HCT116 (cell line): Measurements from ENCODE around the gene CDC14A.

ENCODE experiments used
- POLR2A ChIP-seq: IDR thresholded peaks from 2 replicates; pipeline ENCODE4 v1.7.0; 2011; ENCODE audit warnings: borderline replicate concordance; ENCODE audit not compliant: insufficient read depth, insufficient read length; ENCODE audit errors: extremely low read depth
- POLR2AphosphoS5 ChIP-seq: IDR thresholded peaks from 2 replicates; pipeline ENCODE4 v1.6.1; 2011; ENCODE audit warnings: mild to moderate bottlenecking, low read depth, low read length, moderate library complexity

- TF ChIP-seq POLR2A (no peak), POLR2AphosphoS5 (no peak)
Measured at GRCh38 chr1:100497796-100498195, 145.5 kb downstream of the CDC14A start.
